ENCODE measurements around the gene MCOLN2.

The MCOLN2 gene

GRCh38 chr1:84982395-84982794, 14.5 kb downstream of the MCOLN2 start:
- DNase-seq = no peak

- DNase-seq = no peak
Measured at GRCh38 chr1:84975035-84975434, 21.9 kb downstream of the MCOLN2 start.

GRCh38 chr1:84973498-84974334, 23.2 kb downstream of the MCOLN2 start:
- DNase-seq = peak; percentile 31

GRCh38 chr1:84972377-84972987, 24.4 kb downstream of the MCOLN2 start:
- DNase-seq = peak; percentile 15

- no peak for DNase-seq
Measured at GRCh38 chr1:84971957-84972356, 25.0 kb downstream of the MCOLN2 start.

- no peak for DNase-seq
Measured at GRCh38 chr1:84969489-84970250, 27.2 kb downstream of the MCOLN2 start.

- DNase-seq = no peak
Measured at GRCh38 chr1:84968865-84969264, 28.0 kb downstream of the MCOLN2 start.

- no peak for DNase-seq
Measured at GRCh38 chr1:84968101-84968500, 28.8 kb downstream of the MCOLN2 start.

- DNase-seq = no peak
Measured at GRCh38 chr1:84967666-84968065, 29.2 kb downstream of the MCOLN2 start.

- DNase-seq = no peak
Measured at GRCh38 chr1:84963021-84963420, 33.9 kb downstream of the MCOLN2 start.

GRCh38 chr1:84961316-84961715, 35.6 kb downstream of the MCOLN2 start:
- no peak for DNase-seq

- peak; percentile 53 for DNase-seq
Measured at GRCh38 chr1:84960371-84960770, 36.5 kb downstream of the MCOLN2 start.

GRCh38 chr1:84959294-84959693, 37.6 kb downstream of the MCOLN2 start:
- peak; percentile 4 for DNase-seq

- DNase-seq = peak; percentile 5
Measured at GRCh38 chr1:84957966-84958365, 38.9 kb downstream of the MCOLN2 start.

- no peak for DNase-seq
Measured at GRCh38 chr1:84956655-84957054, 40.3 kb downstream of the MCOLN2 start.

- no peak for DNase-seq
Measured at GRCh38 chr1:84956097-84956496, 40.8 kb downstream of the MCOLN2 start.

- DNase-seq = no peak
Measured at GRCh38 chr1:84949664-84950063, 47.2 kb downstream of the MCOLN2 start.

GRCh38 chr1:84947536-84948410, 49.1 kb downstream of the MCOLN2 start:
- no peak for DNase-seq

- DNase-seq = peak; percentile 28
Measured at GRCh38 chr1:84946631-84947030, 50.3 kb downstream of the MCOLN2 start.

GRCh38 chr1:84944767-84945486, 52.0 kb downstream of the MCOLN2 start:
- DNase-seq = peak; percentile 90

GRCh38 chr1:84941843-84942242, 55.1 kb downstream of the MCOLN2 start:
- no peak for DNase-seq

- DNase-seq = no peak
Measured at GRCh38 chr1:84940481-84940880, 56.4 kb downstream of the MCOLN2 start.
